Gastrocnemius medialis (tissue), 4 donors: ENCODE results near the gene BCAP31.

Source experiments
- POLR2A ChIP-seq, 2 donors: fragments of 450-650 bp; IDR thresholded peaks; one replicate each; pipeline ENCODE4 v1.6.1; 2017; ENCODE audit warnings: antibody characterized with exemption in 2 of 2, mild to moderate bottlenecking in 2 of 2, moderate library complexity in 2 of 2
- TF ChIP-seq, protein P1 (sequence below), 5 experiments: fragments of 450-650 bp in 3 of 5; fragments of 200-600 bp in 2 of 5; sonication (generic) in 2 of 5; IDR thresholded peaks in 4 of 5; conservative IDR thresholded peaks in 1 of 5; 1 replicate in 4 of 5; 2 replicates in 1 of 5; pipeline ENCODE4 v1.5.1; 2016 to 2019; ENCODE audit warnings: antibody characterized with exemption in 5 of 5, mild to moderate bottlenecking in 3 of 5, moderate library complexity in 3 of 5

DNA sequence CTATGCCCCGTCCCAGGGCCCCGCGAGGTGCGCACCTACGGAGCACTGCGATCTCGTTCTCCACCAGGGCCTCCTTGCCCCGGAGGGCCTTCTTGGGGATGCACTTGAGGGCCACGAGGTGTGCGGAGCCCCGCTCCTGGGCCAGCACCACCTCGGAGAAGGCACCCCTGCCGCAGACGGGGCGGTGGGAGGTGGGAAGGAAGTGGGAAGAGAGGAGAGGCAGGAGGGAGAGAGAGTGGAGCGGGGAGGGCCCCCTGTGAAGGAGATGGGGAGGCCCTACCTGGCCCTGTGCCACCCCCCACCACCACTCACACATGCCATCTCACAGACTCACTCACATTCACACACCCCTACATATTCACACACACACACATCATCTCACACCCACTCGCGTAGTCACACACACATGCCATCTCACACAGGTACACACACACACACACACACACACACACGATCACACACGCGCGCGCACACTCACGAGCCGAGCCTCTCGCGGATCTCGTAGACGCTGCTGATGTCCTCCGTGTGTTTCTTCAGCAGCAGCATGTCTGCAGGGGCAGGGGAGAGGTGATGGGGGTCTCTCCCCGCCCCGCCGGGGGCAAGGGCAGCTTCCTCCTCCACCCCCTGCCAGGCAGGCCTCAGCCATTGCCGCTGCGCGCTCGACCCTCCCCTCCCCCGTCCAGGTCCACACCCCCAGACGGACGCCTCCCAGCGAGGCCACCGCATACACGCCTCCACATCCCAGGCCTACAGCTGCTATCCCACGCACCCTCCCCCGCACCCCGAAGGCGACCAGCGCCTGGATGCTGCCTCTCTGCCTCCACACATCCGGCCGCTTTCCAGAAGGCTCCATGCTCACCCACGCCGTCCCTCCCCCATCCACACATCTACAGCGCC is 51.4 kb downstream of the BCAP31 start:
- TF ChIP-seq, protein P1, sequence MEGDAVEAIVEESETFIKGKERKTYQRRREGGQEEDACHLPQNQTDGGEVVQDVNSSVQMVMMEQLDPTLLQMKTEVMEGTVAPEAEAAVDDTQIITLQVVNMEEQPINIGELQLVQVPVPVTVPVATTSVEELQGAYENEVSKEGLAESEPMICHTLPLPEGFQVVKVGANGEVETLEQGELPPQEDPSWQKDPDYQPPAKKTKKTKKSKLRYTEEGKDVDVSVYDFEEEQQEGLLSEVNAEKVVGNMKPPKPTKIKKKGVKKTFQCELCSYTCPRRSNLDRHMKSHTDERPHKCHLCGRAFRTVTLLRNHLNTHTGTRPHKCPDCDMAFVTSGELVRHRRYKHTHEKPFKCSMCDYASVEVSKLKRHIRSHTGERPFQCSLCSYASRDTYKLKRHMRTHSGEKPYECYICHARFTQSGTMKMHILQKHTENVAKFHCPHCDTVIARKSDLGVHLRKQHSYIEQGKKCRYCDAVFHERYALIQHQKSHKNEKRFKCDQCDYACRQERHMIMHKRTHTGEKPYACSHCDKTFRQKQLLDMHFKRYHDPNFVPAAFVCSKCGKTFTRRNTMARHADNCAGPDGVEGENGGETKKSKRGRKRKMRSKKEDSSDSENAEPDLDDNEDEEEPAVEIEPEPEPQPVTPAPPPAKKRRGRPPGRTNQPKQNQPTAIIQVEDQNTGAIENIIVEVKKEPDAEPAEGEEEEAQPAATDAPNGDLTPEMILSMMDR (IDR thresholded peaks at IDR 0.05 in 4 of 5, conservative IDR thresholded peaks at IDR 0.05 in 1 of 5): no peak
- TF ChIP-seq POLR2A (IDR thresholded peaks at IDR 0.05): no peak
